H54 (cell line): ENCODE results near the gene EEF1A1.
"Not testable (repeated sequence)": the region's sequence is repeated elsewhere in the genome, so short reads cannot be mapped to it uniquely, and the experiment has no call there.

Experiments used
- DNase-seq: peaks from one replicate; pipeline ENCODE4 v3.0.0; 2011; ENCODE audit warnings: low spot score, mixed read lengths; ENCODE audit not compliant: insufficient read length
- FAIRE-seq: peaks from 3 replicates; lab custom pipeline; 2011; peaks lifted over from hg19 to GRCh38; lab: Jason Lieb, UNC
- POLR2A ChIP-seq: IDR thresholded peaks from 2 replicates; pipeline ENCODE4 v1.6.1; 2011; ENCODE audit warnings: low read depth, mild to moderate bottlenecking, low read length

Gene EEF1A1

DNA sequence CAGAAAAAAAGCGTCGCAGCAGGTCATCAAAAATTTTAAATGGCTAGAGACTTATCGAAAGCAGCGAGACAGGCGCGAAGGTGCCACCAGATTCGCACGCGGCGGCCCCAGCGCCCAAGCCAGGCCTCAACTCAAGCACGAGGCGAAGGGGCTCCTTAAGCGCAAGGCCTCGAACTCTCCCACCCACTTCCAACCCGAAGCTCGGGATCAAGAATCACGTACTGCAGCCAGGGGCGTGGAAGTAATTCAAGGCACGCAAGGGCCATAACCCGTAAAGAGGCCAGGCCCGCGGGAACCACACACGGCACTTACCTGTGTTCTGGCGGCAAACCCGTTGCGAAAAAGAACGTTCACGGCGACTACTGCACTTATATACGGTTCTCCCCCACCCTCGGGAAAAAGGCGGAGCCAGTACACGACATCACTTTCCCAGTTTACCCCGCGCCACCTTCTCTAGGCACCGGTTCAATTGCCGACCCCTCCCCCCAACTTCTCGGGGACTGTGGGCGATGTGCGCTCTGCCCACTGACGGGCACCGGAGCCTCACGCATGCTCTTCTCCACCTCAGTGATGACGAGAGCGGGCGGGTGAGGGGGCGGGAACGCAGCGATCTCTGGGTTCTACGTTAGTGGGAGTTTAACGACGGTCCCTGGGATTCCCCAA is at the start of gene EEF1A1:
TSS of gene EEF1A1 (minus strand) at position 345 of the 663 bp plus-strand sequence. CDS start 1,006 bp downstream, outside the sequence.
- peak; percentile 89 for FAIRE-seq
- peak; percentile 88 for DNase-seq
- TF ChIP-seq POLR2A, result peak; percentile 99

DNA sequence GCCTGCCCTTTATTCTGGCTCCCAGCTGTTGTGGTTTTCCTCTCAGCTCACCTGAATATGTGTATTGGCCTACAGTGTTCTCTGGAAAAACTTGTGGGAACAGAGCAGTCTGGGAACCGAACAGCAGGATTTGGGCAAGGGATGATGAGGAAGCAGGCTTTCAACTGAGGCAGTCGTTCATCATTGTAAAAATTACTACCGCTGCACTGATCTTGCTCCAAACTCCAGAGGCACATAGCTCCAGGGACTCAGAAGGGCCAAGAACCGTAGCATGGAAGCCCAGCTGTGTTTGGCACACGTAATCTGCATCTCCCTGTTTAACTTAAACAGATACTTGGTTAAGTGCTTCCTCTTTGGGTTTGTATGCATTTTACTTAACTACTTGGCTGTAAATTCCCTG is 48.3 kb upstream of the EEF1A1 start:
- no peak for TF ChIP-seq POLR2A
- FAIRE-seq (no peak), DNase-seq (no peak)

DNA sequence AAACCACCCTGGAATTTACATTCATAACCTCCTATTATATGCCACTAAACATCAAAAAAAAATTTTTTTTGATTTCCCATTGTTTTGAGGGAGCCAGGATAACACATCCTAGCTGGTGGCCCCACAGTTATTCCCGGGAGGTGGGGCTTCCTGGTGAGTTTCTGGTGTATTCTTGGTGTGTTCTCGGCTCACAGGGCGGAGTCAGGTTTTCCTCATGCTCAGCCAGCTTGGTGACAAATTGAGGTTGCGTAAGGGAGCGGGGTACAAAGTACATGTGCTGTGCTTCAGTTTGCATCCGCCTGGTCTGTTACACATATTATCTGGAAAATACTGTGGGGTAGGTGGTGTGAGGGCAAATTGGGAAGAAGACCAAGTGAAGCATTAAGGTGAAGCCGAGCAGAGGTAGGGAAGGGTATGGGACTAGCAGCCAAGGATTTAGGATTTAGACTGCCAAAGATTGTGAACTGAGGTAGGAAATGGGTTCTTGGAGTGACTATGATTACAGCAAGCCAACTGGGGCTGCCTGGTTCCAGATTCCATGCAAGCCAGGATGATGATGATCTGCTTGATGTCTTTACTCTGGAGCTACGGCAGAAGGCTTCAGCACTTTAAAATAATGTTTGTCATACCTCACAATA is 46.2 kb upstream of the EEF1A1 start:
- FAIRE-seq (peak; percentile 73), DNase-seq (peak; percentile 59)
- TF ChIP-seq POLR2A, result no peak

DNA sequence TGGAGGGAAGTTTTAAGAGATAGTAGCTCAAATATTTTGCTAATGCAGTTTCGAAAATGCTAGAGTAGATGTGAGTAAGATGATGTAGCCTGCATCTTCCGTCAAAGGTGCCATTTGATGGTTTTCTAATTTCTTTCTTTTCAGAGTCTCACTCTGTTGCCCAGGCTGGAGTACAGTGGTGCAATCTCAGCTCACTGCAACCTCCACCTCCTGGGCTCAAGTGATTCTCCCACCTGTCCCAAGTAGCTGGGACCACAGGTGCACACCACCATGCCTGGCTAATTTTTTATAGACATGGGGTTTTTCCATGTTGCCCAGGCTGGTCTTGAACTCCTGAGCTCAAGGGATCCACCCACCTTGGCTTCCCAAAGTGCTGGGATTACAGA is 45.6 kb upstream of the EEF1A1 start:
- FAIRE-seq, DNase-seq: not testable (repeated sequence)

DNA sequence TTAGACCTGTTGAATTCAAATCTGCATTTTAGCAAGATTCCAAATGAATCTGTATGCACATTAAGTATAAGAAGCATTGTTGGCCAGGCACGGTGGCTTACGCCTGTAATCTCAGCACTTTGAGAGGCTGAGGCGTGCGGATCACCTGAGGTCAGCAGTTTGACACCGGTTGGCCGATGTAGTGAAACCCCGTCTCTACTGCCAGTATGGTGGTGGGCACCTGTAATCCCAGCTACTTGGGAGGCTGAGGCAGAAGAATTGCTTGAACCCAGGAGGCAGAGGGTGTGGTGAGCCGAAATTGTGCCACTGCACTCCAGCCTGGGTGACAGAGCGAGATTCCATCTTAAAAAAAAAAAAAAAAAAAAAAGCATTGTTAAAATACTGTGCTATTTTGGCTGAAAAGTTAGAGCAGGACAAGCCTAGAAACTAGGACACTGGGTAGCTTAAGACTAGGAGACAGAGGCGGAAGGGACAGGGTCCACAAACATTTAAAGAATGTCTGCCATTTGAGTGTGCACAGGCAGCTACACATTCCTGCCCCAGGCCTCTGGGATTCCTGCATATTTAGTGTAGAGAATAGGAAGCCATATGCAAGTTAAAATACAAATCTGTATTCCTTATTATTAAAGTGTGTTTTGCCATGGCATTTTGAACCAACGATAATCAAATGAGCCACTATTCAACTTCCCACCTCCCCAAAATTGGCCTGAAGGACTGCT is 45.1 kb upstream of the EEF1A1 start:
- DNase-seq (peak; percentile 28), FAIRE-seq (no peak)
- no peak for TF ChIP-seq POLR2A

DNA sequence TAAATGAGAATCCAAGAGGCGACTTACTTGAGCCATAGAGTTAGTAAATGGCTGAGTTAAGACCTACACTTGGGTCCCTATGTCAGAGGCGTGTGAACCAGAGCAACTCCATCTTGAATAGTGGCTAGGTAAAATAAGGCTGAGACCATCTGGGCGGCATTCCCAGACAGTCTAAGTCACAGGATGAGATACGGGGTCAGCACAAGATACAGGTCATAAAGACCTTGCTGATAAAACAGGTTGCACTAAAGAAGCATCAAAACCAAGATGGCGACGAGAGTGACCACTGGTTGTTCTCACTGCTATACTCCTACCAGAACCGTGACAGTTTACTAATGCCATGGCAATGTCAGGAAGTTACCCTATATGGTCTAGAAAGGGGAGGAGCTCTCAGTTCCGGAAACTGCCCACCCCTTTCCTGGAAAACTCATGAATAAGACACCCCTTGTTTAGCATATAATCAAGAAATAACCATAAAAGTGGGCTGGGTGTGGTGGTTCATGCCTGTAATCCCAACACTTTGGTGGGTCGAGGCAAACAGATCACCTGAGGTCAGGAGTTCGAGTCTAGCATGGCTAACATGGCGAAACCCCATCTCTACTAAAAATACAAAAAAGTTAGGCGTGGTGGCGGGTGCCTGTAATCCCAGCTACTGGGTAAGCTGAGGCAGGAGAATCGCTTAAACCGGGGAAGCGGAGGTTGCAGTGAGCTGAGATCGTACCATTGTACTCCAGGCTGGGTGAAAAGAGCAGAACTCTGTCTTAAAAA is 43.9 kb upstream of the EEF1A1 start:
- no peak for TF ChIP-seq POLR2A
- DNase-seq (no peak), FAIRE-seq (no peak)

DNA sequence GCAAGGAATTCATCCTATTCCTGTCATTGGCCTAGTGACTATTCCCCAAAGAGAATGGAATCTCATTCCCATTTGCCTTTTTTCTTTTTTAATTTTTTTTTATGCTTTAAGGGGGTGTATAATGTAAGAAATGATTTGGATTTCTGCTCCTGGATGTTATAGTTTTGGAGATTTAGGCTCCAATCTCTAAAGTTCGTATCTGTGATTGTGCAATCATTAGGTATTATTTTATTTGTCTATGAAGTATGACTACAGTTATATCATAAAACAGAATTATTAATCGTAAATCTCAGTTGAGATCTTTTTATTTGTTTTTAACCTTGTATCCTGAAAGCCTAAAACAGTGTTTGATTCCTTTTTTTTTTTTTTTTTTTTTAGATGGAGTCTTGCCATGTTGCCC is 41.7 kb upstream of the EEF1A1 start:
- TF ChIP-seq POLR2A, result no peak
- no peak for FAIRE-seq
- DNase-seq, result no peak

DNA sequence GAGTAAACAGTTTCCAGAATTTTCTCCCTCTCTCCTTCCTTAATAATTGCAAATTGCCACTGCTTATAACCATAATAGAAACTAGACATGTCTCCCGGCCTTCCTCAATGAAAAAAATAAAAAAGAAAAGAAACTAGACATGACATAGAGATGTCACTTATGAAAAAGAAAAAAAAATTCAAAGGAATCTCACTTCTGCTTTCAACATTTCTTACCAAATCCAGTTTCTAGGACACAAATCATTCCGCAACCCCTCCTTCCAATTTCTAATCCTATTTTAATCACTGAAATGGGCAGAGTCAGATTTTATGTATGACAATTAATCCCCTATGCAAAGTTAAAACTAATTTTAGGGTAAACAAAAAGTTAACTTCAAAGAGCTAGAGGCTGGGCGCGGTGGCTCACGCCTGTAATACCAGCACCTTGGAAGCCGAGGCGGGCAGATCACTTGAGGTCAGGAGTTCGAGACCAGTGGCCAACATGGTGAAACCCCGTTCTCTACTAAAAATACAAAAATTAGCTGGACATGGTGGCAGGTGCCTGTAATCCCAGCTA is 40.1 kb upstream of the EEF1A1 start:
- no peak for TF ChIP-seq POLR2A
- no peak for DNase-seq
- FAIRE-seq, result no peak

DNA sequence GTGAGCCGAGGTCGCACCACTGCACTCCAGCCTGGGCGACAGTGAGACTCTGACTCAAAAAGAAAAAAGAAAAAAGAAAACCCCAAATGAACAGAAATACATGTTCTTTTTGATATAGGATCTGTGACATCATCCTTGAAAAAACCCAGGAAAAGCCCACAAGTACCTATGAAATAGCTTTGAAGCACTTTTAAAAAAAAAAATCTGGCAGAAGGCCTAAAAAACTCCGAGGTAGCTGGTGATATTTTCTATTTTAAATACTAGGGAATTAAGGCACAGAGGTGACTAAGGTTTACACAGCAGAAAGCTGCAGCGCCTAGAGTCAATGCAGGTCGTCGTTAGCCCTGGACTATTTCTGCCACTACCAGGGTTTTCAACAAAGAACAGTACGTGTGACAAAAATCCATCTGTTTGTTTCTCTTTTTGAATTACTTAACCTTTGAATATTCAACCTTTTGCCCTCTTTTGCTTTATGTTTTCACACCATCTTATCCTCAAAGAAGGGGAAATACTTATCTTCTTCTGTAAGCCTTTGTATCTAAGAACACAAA is 39.4 kb upstream of the EEF1A1 start:
- no peak for FAIRE-seq

DNA sequence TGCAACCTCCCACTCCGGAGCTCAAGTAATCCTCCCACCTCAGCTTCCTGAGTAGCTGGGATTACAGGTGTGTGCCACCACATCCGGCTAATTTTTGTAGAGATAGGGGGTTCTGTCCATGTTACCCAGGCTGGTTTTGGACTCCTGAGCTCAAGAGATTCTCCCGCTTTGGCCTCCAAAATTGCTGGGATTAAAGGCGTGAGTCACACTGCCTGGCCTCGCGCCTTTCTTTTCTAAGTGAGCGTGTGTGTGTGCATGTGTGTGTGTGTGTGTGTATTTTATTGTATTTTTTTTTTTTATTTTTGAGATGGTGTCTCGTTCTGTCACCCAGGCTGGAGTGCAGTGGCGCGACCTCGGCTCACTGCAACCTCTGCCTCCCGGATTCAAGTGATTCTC is 38.6 kb upstream of the EEF1A1 start:
- DNase-seq, FAIRE-seq: not testable (repeated sequence)

More for the DNA sequence above, 39.4 kb upstream of the EEF1A1 start:
- no peak for DNase-seq
- no peak for TF ChIP-seq POLR2A

DNA sequence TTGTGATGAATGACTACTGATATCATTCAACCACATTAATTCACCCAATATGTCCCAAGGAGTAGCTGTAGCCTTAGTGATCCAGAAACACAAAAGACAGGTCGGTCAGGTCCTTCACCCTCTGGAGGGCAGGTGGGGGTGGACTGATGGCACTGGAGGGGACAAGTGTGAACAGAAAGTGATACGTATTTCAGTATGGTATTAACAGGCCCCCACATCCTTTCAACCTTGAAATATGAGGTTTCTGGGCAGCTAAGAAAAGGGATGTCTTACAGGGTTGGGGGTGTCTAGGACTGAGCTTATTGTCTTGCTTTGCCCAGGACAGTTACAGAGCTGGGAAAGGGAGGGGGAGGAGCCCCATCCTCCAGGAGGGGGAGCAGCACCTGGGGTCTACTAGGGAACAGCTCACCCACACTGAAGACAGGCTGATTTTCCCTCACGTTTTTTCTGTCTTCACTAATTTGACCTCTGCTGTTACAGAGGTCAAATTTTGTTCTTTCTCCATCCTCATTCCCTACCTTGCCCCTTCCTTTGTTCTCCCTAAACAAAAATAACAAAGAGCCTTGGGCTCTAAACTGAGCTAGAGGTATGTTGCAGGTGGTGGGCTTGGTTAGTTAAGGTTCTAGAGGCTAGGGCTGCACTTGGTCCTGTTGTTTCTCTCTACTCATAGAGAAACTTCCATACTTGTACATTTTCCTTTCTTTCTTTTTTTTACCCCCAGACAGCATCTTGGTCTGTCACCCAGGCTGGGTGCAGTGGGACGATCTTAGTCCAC is 38.0 kb upstream of the EEF1A1 start:
- DNase-seq (no peak), FAIRE-seq (no peak)
- TF ChIP-seq POLR2A, result no peak

DNA sequence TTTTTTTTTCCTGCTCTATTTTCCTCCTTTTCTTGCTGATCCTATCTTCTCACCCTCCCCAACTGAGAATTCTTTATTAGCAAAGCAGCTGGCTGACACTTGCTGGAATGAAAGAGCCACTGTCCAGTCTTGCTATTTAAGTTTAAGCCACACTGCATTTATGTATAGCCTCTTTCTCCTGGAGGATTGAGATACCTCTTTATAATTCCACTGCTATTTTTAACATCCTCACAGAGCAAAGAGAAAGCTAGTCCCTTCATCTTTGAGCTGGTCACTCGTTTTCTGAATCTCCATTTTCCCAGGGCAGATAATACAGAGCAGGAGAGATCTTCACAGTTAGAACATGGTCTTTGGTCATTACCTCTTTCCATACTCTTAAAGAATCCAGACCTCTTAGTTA is 36.0 kb upstream of the EEF1A1 start:
- no peak for FAIRE-seq
- no peak for TF ChIP-seq POLR2A
- no peak for DNase-seq

DNA sequence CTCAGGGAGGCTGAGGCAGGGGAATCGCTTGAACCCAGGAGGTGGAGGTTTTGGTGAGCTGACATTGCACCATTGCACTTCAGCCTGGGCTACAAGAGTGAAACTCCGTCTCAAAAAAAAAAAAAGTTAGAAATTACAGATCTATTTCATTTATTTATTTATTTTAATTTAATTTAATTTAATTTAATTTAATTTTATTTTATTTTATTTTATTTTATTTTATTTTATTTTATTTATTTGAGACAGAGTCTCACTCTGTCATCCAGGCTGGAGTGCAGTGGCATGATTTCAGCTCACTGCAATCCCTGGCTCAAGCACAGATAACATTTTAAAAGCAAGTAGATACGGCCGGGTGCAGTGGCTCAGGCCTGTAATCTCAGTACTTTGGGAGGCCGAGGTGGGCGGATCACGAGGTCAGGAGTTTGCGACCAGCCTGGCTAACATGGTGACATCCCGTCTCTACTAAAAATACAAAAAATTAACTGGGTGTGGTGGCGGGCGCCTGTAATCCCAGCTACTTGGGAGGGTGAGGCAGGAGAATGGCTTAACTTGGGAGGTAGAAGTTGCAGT is 34.6 kb upstream of the EEF1A1 start:
- DNase-seq, FAIRE-seq: not testable (repeated sequence)

DNA sequence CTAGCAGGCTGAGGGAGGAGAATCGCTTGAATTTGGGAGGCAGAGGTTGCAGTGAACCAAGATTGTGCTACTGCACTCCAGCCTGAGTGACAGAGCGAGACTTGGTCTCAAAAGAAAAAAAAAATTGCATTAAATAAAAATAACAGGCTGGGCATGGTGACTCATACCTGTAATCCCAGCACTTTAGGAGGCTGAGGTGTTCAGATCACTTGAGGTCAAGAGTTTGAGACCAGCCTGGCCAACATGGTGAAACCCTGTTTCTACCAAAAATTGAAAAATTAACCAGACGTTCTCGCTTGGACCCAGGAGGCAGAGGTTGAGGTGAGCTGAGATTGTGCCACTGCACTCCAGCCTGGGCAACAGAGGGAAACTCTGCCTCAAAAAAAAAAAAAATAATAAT is 30.3 kb upstream of the EEF1A1 start:
- DNase-seq, FAIRE-seq: not testable (repeated sequence)
